GM18499 (cell line): Measurements from ENCODE around the gene IRF5.
"Not testable (repeated sequence)": the region's sequence is repeated elsewhere in the genome, so short reads cannot be mapped to it uniquely, and the experiment has no call there.

Experiments used
- ATAC-seq: cut with Tn5 transposase; IDR thresholded peaks from one replicate; pipeline ENCODE4 v1.9.1; 2021; ENCODE audit warnings: moderate number of reproducible peaks; ENCODE audit not compliant: insufficient read depth, unreplicated experiment

Gene IRF5

DNA sequence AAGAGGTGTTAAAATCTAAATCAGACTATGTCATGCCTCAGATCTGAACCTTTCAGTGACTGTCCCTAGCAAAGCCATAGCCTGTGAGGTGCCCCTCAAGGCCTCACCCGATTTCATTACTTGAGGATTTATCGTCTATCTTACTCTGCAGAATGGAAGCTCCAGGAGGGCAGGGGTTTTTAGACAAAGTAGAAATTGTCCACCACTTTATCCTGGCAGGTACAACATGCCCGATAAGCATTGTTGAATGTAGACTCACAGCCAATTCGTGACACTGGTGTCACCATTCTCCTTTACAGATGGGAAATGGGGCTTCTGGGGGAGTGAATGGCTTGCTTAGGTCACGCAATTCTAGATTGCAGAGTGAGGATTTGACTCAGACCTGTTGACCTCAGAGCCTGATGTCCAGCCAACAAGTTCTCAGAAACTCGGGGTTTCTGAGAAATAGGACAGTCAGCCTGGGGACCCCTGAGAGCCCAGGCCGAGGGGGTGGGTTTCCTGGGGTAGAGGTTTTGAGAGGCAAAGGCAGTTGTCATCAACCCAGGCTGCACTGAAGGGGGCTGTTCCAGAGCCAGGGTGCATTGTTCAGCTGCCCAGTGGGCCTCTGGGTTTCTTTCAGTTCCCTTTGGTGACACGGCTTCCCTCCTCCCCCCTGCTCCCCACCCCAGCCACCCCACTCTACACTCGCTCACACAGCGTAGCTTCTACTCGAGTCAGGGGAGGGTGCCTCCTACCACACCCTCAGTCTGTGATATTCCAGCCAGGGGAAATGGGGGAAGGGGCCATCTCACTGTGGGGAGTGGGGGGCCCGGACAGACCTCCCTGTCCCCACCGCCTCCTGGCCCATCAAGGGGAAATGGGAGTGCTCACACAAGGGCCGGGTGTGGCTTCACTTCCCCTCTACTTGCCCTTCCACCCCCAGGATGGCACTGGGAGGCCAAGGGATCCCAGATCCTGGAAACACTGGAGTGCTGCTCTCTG lies 3.1 kb upstream of the IRF5 start:
- no peak for ATAC-seq

DNA sequence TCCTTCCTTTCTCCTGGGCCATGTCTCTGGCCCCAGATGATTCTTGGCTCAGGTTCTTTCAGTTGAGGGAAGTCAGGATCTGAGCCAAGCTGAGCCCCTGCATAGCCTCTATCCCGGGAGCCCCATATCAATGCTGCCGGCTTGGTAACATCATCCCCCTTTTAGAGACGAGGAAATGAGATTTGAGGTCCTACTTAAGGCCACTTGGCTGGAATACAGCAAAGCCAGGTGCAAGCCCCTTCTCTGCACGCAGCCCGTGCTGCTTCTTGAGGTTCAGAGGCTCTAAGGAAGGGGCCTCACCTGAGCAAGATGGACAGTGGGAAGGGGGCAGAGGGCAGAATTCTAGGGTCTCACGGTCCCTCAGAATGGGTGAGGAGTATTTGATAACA lies 2.4 kb upstream of the IRF5 start:
- no peak for ATAC-seq

DNA sequence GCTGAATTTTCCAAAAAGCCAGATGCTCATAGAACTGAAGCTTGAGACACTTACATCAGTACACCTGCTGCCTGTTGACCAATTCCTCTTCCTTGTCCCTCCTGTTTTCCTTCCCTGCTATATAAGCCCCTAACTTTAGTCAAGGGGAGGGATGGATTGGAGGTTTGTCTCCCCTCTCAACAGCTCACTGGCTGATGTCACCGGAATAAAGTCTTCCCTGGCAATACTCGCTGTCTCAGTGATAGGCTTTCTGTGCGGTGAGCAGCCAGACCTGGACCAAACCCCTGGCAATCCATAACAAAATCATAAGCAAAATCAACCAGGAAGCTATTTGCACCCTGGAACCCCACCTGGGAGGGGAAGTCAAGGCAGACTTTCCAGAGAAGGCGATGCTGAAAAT lies 929 bp upstream of the IRF5 start:
- no peak for ATAC-seq

DNA sequence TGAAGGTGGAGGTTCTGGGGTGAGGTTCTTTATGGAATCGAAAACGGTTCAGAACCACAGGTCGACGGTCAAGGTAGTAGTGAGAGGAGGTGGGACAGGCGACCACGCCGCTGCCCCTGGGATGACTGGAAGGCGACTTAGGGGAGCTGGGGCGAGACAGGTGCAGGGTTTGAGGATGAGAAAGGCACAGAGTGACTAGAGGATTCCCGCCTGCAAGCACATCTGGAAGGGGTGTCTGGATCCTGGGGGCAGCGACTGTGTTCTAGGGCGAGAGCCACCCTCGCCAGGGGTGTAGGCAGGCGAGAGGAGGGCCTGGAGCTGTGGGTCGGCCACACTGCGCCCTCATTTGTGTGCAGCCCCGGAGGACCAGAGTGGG lies 468 bp upstream of the IRF5 start:
- no peak for ATAC-seq

DNA sequence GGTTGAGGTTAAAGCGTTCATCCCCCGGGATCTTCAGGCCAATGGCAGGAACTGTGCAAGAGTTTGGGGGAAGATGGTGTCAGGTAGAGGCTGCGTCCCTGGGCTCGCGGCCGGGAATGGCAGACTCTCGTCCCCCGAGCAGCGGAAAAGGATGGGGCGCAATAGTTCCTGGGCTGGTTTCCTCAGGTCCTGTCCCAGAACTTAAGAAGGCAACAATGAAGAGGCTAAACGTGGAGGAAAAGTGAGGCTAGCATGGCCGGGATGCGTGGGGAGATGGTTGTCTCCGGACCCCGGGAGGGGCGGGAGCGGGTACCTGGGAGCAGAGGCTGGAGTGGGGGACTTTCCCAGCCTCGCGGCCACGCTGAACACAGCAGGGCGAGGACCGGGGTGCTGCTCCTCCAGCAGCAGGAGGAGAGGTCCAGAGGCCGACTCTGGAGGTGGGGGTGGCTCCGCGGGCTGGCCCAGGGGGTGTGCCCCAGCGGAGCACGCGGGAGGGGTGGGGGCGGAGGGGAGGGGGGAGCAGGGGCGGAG lies 882 bp downstream of the IRF5 start:
- no peak for ATAC-seq

DNA sequence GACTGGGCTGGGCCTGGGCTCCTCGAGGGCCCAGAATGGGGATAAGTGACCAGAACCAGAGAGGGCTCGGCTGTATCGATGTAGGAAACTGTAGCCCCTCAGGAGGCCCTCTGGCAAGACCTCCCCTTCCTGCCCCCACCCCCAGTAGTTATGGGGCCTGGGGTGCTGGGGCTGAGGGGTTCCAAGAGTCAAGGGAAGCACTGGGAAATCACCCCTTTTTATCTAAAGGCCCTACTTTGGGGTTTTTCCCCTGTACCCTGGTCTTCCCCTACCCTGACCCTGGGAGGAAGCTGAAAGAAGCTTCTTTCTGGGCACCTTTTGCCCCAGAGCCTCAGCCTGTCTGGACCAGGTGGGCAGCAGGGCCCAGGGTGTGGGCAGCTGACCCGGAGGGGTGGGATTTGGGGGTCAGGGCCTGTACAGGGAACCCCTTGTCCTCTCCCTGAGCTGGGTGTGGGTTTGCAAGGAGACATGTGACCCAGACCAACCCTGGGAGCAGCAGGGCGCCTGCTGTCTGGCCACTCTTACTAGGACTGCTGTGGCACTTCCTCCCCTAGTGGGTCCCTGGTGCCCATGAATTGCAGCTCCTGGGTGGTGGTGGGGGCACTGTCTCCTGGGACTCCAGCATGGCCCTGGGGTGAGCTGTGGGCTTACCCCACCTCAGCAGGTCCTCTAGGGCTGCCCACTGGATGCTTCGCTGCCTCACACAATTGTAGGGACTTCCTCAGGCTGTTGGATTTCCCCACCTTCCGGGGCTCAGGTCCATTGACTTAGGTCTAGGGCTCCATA lies 1.5 kb downstream of the IRF5 start:
- ATAC-seq, result no peak

DNA sequence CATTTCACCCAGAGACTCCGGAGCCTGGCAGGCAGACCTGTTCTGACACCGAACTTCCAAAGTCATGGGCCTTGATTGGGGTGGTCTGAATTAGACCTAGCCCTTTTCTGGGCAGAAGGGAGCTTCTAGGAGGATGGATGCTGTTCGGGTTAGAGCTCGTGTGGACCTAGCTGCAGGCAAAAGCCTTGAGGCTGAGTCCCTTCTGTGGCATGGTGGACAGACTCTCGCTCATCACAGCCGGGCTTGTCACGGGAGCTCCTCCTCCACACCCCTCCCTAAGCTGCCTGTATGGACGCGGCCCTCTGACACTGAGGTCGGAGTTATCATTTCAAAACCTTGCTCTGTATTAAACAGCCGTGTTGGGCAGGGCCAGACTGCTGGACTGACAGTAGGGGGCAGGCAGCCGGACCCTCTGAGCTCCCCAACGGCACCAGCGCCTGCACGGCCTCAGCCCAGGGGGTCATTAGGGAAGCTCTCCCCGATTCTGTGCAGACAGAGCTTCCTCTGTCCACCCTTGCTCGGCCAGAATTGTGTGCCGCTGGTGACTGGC lies 2.2 kb downstream of the IRF5 start:
- peak; percentile 5 for ATAC-seq

DNA sequence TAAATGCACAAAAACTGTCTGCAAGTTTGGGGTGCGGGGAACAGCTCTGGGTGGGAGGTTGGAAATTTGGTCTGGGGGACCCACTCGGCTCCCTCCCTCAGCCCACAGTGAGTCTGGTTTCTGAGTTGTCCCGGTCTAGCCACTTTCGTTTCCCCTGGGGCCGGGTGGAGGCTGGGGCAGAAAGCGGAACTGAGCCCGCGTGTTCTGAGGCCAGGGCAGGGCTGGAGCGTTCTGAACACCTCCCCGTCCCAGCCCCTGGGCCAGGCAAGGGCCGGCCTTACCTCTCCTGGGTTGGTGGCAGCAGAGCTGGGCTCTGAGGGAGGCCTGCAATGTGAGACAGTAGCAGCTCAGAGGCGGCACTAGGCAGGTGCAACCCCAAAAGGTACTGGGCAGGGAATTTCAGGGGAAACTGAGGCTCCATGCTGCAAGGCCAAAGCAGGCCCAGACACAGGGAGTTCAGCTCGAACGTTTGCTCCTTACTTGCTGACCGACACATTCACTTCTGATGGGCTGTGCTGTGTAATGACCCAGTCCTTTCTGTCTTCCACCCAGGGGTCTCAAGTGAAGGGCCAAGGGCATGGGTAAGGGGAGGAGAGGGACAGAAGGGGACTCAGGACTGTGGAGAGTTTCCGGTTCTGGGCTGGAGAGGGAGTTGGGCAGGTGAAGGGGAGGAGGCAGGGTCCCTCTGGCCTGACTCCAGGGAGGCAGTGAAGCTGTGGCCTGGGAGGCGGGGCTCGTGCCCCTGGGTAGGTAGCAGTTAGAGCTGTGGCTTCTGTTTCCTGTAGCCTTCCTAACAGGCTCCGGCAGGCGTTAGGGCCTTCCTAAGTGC lies 3.0 kb downstream of the IRF5 start:
- ATAC-seq, result peak; percentile 34

DNA sequence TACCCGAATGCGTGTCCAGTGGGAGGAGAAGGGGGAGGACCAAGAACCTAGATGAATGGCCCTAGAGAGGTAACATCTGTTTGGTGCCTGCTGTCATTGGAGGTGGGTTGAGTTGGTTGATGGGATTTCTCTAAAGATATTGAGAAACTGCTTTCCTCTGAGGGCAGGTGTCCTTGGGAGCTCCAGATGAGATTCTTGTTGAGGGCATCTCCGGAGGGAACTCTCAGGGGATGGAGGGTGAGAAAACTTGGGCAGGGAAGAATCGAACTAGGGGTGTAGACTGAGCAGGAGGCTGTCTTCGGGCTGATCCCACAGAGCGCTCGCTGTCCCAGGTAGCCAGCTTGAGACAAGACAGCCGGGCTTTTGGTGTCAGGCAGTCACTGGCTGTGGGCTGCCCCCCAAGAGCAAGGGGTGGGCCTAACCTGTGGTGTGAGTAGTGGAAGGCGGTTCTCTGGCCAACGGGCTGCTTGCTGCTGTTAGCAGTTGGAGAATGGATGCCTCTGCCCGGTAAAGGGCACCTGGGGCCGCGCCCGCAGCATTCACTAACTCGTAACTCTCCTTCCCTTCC lies 3.7 kb downstream of the IRF5 start:
- no peak for ATAC-seq

DNA sequence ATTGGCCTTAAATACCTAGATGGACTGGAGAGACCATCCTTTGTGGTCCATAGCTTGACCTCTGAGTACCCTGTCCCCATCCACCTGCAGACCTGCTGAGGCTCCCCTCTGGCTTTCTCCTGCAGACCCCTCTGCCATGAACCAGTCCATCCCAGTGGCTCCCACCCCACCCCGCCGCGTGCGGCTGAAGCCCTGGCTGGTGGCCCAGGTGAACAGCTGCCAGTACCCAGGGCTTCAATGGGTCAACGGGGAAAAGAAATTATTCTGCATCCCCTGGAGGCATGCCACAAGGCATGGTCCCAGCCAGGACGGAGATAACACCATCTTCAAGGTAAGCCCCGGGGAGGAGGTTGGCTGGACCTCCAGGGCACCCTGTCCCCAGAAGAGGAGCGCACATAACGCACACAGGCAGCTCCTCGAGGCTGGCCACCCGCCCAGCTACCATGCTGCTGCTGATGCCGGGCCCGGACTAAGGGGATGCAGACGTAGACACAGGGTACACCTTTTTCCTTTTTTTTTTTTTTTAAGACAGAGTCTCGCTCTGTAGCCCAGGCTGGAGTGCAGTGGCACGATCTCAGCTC lies 4.3 kb downstream of the IRF5 start:
- no peak for ATAC-seq

DNA sequence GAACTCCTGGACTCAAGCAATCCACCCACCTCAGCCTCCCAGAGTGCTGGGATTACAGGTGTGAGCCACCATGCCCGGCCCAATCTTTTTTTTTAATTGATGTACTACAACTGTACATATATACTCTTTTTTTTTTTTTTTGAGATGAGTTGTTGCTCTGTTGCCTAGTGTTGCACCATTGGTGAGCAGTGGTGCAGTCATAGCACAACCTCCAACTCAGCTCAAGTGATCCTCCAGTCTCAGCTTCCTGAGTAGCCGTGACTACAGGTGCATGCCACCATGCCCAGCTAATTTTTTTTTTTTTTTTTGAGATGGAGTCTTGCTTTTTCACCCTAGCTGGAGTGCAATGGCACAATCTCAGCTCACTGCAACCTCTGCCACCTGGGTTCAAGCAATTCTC lies 5.5 kb downstream of the IRF5 start:
- ATAC-seq, result not testable (repeated sequence)

DNA sequence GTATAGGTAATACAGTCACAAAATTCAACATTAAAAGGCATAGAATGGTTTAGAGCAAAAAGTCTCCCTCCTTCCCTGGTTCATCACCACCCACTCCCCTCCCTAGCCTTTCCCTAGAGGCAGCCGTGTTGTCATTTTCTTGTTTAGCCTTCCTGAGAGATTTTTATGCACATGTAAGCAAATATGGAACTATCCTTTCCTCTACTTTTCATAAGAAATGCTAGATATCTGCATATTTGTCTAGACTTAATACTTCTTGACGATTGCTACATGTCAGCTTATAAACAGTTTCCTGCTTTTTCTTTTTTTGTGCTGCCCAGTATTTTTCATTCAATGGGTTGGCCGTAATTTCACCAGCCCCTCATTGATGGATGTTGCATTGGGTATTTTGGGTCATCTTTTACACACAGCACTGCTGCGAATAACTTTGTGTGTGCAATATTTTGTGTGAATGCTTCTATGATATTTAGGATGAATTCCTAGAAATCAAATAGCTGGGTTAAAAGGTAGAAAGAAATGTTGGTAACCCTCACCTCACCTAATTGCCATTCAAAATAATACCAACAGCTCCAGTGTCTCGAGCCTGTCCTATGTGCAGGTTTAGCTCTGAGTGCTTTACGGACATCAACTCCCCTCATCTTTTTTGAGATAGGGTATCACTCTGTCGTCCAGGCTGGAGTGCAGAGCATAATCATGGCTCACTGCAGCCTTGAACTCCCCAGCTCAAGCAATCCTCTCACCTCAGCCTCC lies 6.9 kb downstream of the IRF5 start:
- no peak for ATAC-seq

DNA sequence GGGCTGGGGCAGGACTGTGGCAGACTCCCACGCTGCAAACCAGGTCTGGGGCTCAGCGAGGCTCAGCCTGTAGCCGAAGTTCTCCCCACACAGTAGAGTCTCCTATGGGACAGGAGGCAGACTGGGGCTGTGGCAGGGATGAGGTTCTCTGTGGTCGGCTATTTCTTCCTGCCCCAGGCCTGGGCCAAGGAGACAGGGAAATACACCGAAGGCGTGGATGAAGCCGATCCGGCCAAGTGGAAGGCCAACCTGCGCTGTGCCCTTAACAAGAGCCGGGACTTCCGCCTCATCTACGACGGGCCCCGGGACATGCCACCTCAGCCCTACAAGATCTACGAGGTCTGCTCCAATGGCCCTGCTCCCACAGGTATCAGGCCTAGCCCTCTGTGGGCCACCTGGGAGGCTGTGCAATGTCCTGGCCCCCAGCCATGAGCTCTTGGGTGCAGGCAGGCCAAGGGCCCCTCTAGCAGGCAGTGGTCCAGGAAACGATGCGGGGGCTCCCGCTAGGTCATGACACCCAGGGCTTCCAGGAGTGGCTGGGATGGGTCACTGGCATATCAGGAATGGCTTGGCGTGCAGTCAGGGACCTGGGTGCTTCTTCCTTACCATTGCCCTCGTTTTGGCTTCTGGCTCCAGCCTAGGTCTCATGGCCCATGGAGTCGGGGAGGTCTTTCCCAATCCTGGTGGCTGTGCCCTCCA lies 8.1 kb downstream of the IRF5 start:
- no peak for ATAC-seq

DNA sequence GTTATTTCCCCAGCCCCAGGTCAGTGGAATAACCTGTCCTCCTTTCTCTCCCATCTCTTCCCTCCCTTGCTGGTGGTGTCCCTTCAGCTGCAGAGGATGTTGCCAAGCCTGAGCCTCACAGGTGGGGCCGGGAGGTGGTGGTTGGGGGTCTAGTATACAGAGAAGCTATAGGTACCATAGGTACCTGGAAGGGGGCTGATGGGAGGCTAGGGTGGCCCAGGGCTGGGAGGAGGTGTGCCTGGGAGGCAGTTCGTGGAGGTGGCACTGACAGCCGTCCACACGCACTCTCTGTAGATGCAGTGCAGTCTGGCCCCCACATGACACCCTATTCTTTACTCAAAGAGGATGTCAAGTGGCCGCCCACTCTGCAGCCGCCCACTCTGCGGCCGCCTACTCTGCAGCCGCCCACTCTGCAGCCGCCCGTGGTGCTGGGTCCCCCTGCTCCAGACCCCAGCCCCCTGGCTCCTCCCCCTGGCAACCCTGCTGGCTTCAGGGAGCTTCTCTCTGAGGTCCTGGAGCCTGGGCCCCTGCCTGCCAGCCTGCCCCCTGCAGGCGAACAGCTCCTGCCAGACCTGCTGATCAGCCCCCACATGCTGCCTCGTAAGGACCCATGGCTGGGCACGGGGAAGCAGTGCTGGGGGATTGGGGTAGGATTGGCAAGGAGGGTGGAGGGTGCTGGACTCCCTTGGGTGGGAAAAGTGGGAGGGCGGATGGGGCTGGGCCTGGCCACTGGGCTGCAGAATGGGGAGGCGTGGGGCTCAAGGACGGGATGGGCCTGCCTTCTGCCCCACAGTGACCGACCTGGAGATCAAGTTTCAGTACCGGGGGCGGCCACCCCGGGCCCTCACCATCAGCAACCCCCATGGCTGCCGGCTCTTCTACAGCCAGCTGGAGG lies 9.5 kb downstream of the IRF5 start:
- ATAC-seq, result no peak

DNA sequence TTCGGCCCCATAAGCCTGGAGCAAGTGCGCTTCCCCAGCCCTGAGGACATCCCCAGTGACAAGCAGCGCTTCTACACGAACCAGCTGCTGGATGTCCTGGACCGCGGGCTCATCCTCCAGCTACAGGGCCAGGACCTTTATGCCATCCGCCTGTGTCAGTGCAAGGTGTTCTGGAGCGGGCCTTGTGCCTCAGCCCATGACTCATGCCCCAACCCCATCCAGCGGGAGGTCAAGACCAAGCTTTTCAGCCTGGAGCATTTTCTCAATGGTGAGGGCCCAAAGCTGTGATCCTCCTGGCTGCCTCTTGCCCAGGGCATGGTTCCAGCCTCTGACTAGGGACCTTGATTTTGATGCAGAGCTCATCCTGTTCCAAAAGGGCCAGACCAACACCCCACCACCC lies 10.1 kb downstream of the IRF5 start:
- ATAC-seq, result no peak

DNA sequence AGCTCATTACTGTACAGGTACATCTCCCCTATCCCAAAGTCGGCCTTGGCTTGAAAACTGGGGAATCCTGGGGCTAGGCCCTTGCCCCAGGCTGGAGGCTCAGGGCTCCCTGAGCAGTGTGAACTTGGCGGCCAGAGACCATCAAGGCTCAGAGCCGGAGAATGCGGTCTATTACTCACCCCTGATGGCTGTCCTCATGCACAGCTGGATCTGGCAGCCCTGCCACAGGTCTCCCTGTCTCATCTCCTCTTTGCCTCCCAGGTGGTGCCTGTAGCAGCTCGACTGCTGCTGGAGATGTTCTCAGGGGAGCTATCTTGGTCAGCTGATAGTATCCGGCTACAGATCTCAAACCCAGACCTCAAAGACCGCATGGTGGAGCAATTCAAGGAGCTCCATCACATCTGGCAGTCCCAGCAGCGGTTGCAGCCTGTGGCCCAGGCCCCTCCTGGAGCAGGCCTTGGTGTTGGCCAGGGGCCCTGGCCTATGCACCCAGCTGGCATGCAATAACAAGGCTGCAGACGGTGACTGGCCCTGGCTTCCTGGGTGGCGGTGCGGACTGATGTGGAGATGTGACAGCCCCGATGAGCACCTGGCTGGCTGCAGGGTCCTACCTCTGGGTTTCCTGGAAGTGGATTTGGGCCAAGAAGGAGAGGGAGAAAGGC lies 10.7 kb downstream of the IRF5 start:
- ATAC-seq, result no peak
